Chondrocyte (in vitro differentiated cells): Measurements from ENCODE around the gene CXCR5. TPM values are rescaled to one million over a fixed set of nuclear protein-coding genes. Genes with fewer than 3 reads are reported as not detected.
"Not testable (repeated sequence)": the region's sequence is repeated elsewhere in the genome, so short reads cannot be mapped to it uniquely, and the experiment has no call there.

Source experiments
- DNase-seq: peaks from one replicate; pipeline ENCODE4 v3.0.0; 2021; ENCODE audit warnings: mixed read lengths, low spot score
- H3K27ac Mint-ChIP-seq: one replicate; pipeline ENCODE4 v1.8.0; 2021; ENCODE audit warnings: mild to moderate bottlenecking, moderate library complexity, mixed read lengths; ENCODE audit not compliant: unreplicated experiment
- H3K27me3 Mint-ChIP-seq: 2 replicates; pipeline ENCODE4 v1.8.0; 2021; ENCODE audit warnings: low read depth, mixed read lengths
- H3K36me3 Mint-ChIP-seq: 2 replicates; pipeline ENCODE4 v1.8.0; 2021; ENCODE audit warnings: low read depth, mixed read lengths
- H3K4me1 Mint-ChIP-seq: 2 replicates; pipeline ENCODE4 v1.8.0; 2021; ENCODE audit warnings: low read depth, mild to moderate bottlenecking, mixed read lengths
- H3K4me3 Mint-ChIP-seq: one replicate; pipeline ENCODE4 v1.8.0; 2021; ENCODE audit warnings: mild to moderate bottlenecking, moderate library complexity, mixed read lengths; ENCODE audit not compliant: unreplicated experiment
- H3K9me3 Mint-ChIP-seq: 2 replicates; pipeline ENCODE4 v1.8.0; 2021; ENCODE audit warnings: low read depth, mixed read lengths
- CTCF ChIP-seq: fragments of 200-600 bp; sonication (generic); IDR thresholded peaks from 2 replicates; pipeline ENCODE4 v1.5.0; 2021; ENCODE audit warnings: antibody characterized with exemption, mild to moderate bottlenecking, moderate library complexity
- total RNA-seq: library from RNA; stranded (reverse); gene quantifications from 3 replicates; pipeline ENCODE4 v1.2.1, GENCODE V29; 2021

CXCR5 gene
- total RNA-seq, 1 donor from 2014 or later, result 0.07 TPM

- Mint-ChIP-seq H3K4me3 (no peak overlapping the region), H3K27ac (no peak overlapping the region), H3K36me3 (no peaks in the 10 kb centered on the region), H3K9me3 (no peaks in the 10 kb centered on the region), H3K27me3 (no peaks in the 10 kb centered on the region), H3K4me1 (peaks cover 20% of the 10 kb centered on the region)
- TF ChIP-seq CTCF, result no peak
- no peak for DNase-seq
These were observed 42.0 kb upstream of the CXCR5 start for GRCh38 chr11:118841469-118842242.

GRCh38 chr11:118842369-118842768 is 41.3 kb upstream of the CXCR5 start:
- no peak for TF ChIP-seq CTCF
- Mint-ChIP-seq H3K36me3 (no peaks in the 10 kb centered on the region), H3K9me3 (no peaks in the 10 kb centered on the region), H3K4me1 (peaks cover 20% of the 10 kb centered on the region), H3K27me3 (no peaks in the 10 kb centered on the region), H3K4me3 (no peak overlapping the region), H3K27ac (no peak overlapping the region)
- no peak for DNase-seq

GRCh38 chr11:118842843-118843242 is 40.8 kb upstream of the CXCR5 start:
- H3K36me3 Mint-ChIP-seq, DNase-seq, H3K27me3 Mint-ChIP-seq, H3K27ac Mint-ChIP-seq, H3K9me3 Mint-ChIP-seq, H3K4me3 Mint-ChIP-seq: not testable (repeated sequence)
- H3K4me1 Mint-ChIP-seq, result peaks cover 20% of the 10 kb centered on the region

- H3K9me3 Mint-ChIP-seq, result no peaks in the 10 kb centered on the region
- DNase-seq, result no peak
- H3K4me1 Mint-ChIP-seq, result peaks cover 20% of the 10 kb centered on the region
- no peaks in the 10 kb centered on the region for H3K36me3 Mint-ChIP-seq
- no peak for TF ChIP-seq CTCF
- H3K27ac Mint-ChIP-seq, result no peak overlapping the region
- H3K27me3 Mint-ChIP-seq, result no peaks in the 10 kb centered on the region
- H3K4me3 Mint-ChIP-seq, result no peak overlapping the region
These were observed 40.1 kb upstream of the CXCR5 start for GRCh38 chr11:118843565-118843964.

- Mint-ChIP-seq H3K4me3 (no peak overlapping the region), H3K27ac (peak overlapping the region; percentile 89), H3K4me1 (peaks cover 20% of the 10 kb centered on the region), H3K36me3 (no peaks in the 10 kb centered on the region), H3K9me3 (no peaks in the 10 kb centered on the region), H3K27me3 (no peaks in the 10 kb centered on the region)
- no peak for TF ChIP-seq CTCF
- DNase-seq, result no peak
These were observed 38.3 kb upstream of the CXCR5 start for GRCh38 chr11:118845369-118845768.
